WTC11 (cell line): Measurements from ENCODE around the gene VWA3B. TPM values are rescaled to one million over a fixed set of nuclear protein-coding genes. Genes with fewer than 3 reads are reported as not detected.

Experiments used
- ATAC-seq: fragments of 200-7000 bp; cut with Tn5 transposase; 2 replicates; pipeline ENCODE4 v1.10.0; 2021; ENCODE audit warnings: mild to moderate bottlenecking, moderate library complexity
- CTCF ChIA-PET: fragments of 300-600 bp; sonication (Branson Sonifier 250); formaldehyde crosslinking; loops from one replicate; lab custom pipeline; 2021; ENCODE audit warnings: antibody characterized with exemption; lab: Charles Lee
- POLR2A ChIA-PET: fragments of 350-600 bp; sonication (Branson Sonifier 250); formaldehyde crosslinking; loops from one replicate; lab custom pipeline; 2021; ENCODE audit warnings: antibody characterized with exemption; lab: Charles Lee
- DNase-seq: peaks from one replicate; pipeline ENCODE4 v3.0.0; 2021; ENCODE audit warnings: low spot score
- H3K27ac Mint-ChIP-seq: 2 replicates; pipeline ENCODE4 v1.8.0; 2021; ENCODE audit warnings: mixed read lengths
- H3K27me3 Mint-ChIP-seq: 2 replicates; pipeline ENCODE4 v1.8.0; 2021; ENCODE audit warnings: low read depth, mild to moderate bottlenecking, moderate library complexity, mixed read lengths
- H3K36me3 Mint-ChIP-seq: 2 replicates; pipeline ENCODE4 v1.8.0; 2021; ENCODE audit warnings: mixed read lengths
- H3K4me1 Mint-ChIP-seq: 2 replicates; pipeline ENCODE4 v1.8.0; 2022; ENCODE audit warnings: mixed read lengths
- H3K4me3 Mint-ChIP-seq: 2 replicates; pipeline ENCODE4 v1.8.0; 2021; ENCODE audit warnings: mild to moderate bottlenecking, moderate library complexity, mixed read lengths
- H3K9me3 Mint-ChIP-seq: 2 replicates; pipeline ENCODE4 v1.8.0; 2021; ENCODE audit warnings: mixed read lengths
- CREB1 ChIP-seq: sonication (generic); formaldehyde crosslinking; IDR thresholded peaks from 2 replicates; pipeline ENCODE4 v1.8.0; 2023; ENCODE audit warnings: mild to moderate bottlenecking, missing genetic modification reagents
- E2F4 ChIP-seq: sonication (generic); formaldehyde crosslinking; IDR thresholded peaks from 2 replicates; pipeline ENCODE4 v1.8.1; 2022; ENCODE audit warnings: low read depth, mild to moderate bottlenecking, moderate library complexity, missing genetic modification reagents, borderline replicate concordance
- ERG ChIP-seq: fragments of 250-450 bp; sonication (Bioruptor Pico); IDR thresholded peaks from 2 replicates; pipeline ENCODE4 v1.8.0; 2021; ENCODE audit warnings: mild to moderate bottlenecking
- ESRRA ChIP-seq: sonication (generic); formaldehyde crosslinking; IDR thresholded peaks from 2 replicates; pipeline ENCODE4 v1.8.1; 2022; ENCODE audit warnings: mild to moderate bottlenecking, missing genetic modification reagents, borderline replicate concordance
- IRF2 ChIP-seq: sonication (generic); formaldehyde crosslinking; IDR thresholded peaks from 2 replicates; pipeline ENCODE4 v1.8.0; 2022; ENCODE audit warnings: low read depth, missing genetic modification reagents, borderline replicate concordance
- JAZF1 ChIP-seq: fragments of 250-450 bp; sonication (Bioruptor Pico); IDR thresholded peaks from 2 replicates; pipeline ENCODE4 v1.9.0; 2021; ENCODE audit warnings: moderate library complexity, mild to moderate bottlenecking, inconsistent platforms
- MLX ChIP-seq: sonication (generic); formaldehyde crosslinking; IDR thresholded peaks from 2 replicates; pipeline ENCODE4 v1.8.1; 2023; ENCODE audit warnings: mild to moderate bottlenecking, missing genetic modification reagents, moderate library complexity
- NFATC4 ChIP-seq: fragments of 250-450 bp; sonication (Bioruptor Pico); IDR thresholded peaks from 2 replicates; pipeline ENCODE4 v1.9.0; 2021; ENCODE audit warnings: mild to moderate bottlenecking
- NR2C2 ChIP-seq: sonication (generic); formaldehyde crosslinking; IDR thresholded peaks from 2 replicates; pipeline ENCODE4 v1.8.0; 2022; ENCODE audit warnings: mild to moderate bottlenecking, missing genetic modification reagents
- NR3C1 ChIP-seq: sonication (generic); formaldehyde crosslinking; conservative IDR thresholded peaks from 2 replicates; pipeline ENCODE4 v1.8.1; 2023; ENCODE audit warnings: low read depth, mild to moderate bottlenecking, missing genetic modification reagents
- RORB ChIP-seq: fragments of 250-450 bp; sonication (Bioruptor Pico); IDR thresholded peaks from 2 replicates; pipeline ENCODE4 v1.9.0; 2021; ENCODE audit warnings: mild to moderate bottlenecking
- SMAD4 ChIP-seq: sonication (generic); formaldehyde crosslinking; IDR thresholded peaks from 2 replicates; pipeline ENCODE4 v1.8.0; 2022; ENCODE audit warnings: mild to moderate bottlenecking, missing genetic modification reagents
- TCF7 ChIP-seq: sonication (generic); formaldehyde crosslinking; IDR thresholded peaks from 2 replicates; pipeline ENCODE4 v1.8.0; 2022; ENCODE audit warnings: mild to moderate bottlenecking, low read depth, missing genetic modification reagents, moderate library complexity
- TEAD1 ChIP-seq: sonication (generic); formaldehyde crosslinking; IDR thresholded peaks from 2 replicates; pipeline ENCODE4 v1.8.0; 2022; ENCODE audit warnings: mild to moderate bottlenecking, missing genetic modification reagents
- ZBTB43 ChIP-seq: sonication (generic); formaldehyde crosslinking; IDR thresholded peaks from 2 replicates; pipeline ENCODE4 v1.8.1; 2023; ENCODE audit warnings: mild to moderate bottlenecking, missing genetic modification reagents
- ZNF232 ChIP-seq: sonication (generic); formaldehyde crosslinking; IDR thresholded peaks from 2 replicates; pipeline ENCODE4 v1.8.0; 2022; ENCODE audit warnings: mild to moderate bottlenecking, missing genetic modification reagents
- ZNF317 ChIP-seq: sonication (generic); formaldehyde crosslinking; IDR thresholded peaks from 2 replicates; pipeline ENCODE4 v1.8.1; 2023; ENCODE audit warnings: low read depth, mild to moderate bottlenecking, moderate library complexity, missing genetic modification reagents, borderline replicate concordance
- ZNF512 ChIP-seq: sonication (generic); formaldehyde crosslinking; IDR thresholded peaks from 2 replicates; pipeline ENCODE4 v1.8.1; 2022; ENCODE audit warnings: missing genetic modification reagents, borderline replicate concordance
- ZSCAN18 ChIP-seq: fragments of 250-450 bp; sonication (Bioruptor Pico); IDR thresholded peaks from 2 replicates; pipeline ENCODE4 v2.1.2; 2022; ENCODE audit warnings: mild to moderate bottlenecking, moderate library complexity
- total RNA-seq: library from RNA; stranded (reverse); gene quantifications from 3 replicates; pipeline ENCODE4 v1.2.3, GENCODE V29; 2021
- TF ChIP-seq, protein P1 (sequence below): sonication (generic); formaldehyde crosslinking; IDR thresholded peaks from 2 replicates; pipeline ENCODE4 v1.8.0; 2022; ENCODE audit warnings: mild to moderate bottlenecking, missing genetic modification reagents
- TF ChIP-seq, protein P2 (sequence below): sonication (generic); formaldehyde crosslinking; IDR thresholded peaks from 2 replicates; pipeline ENCODE4 v1.8.0; 2022; ENCODE audit warnings: mild to moderate bottlenecking, missing genetic modification reagents
- TF ChIP-seq, protein P3 (sequence below): fragments of 250-450 bp; sonication (Bioruptor Pico); conservative IDR thresholded peaks from 2 replicates; pipeline ENCODE4 v1.9.0; 2021; ENCODE audit warnings: mild to moderate bottlenecking

The VWA3B gene
- total RNA-seq, 1 experiment from 2014 or later: not detected

DNA sequence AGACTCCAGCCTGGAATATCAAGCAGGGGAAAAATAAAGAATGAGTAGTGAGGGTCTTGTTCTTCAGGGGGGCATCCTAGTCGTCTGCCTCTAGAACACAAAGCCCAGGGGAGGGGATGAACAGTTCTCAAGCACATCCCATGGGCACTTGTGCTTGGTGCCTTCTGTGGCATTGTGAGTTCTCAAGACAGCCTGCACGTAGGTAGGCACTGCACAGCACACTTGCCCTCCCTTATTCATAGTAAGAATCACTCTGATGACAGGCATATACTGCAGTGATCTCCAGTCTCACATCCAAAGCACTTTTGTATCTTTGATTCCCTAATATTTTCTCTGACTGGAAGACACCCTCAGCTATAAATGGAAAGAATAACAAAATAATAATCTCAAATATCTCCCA is 154.6 kb downstream of the VWA3B start (continued):
- TF ChIP-seq E2F4 (CRISPR knock-in tag) (no peak), TEAD1 (CRISPR knock-in tag) (no peak), ESRRA (CRISPR knock-in tag) (no peak), ZNF512 (CRISPR knock-in tag) (no peak), NR2C2 (CRISPR knock-in tag) (no peak), RORB (CRISPR knock-in tag) (no peak), ZNF317 (CRISPR knock-in tag) (no peak)
- TF ChIP-seq, protein P1, sequence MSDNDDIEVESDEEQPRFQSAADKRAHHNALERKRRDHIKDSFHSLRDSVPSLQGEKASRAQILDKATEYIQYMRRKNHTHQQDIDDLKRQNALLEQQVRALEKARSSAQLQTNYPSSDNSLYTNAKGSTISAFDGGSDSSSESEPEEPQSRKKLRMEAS (CRISPR knock-in tag): no peak
- TF ChIP-seq, protein P2, sequence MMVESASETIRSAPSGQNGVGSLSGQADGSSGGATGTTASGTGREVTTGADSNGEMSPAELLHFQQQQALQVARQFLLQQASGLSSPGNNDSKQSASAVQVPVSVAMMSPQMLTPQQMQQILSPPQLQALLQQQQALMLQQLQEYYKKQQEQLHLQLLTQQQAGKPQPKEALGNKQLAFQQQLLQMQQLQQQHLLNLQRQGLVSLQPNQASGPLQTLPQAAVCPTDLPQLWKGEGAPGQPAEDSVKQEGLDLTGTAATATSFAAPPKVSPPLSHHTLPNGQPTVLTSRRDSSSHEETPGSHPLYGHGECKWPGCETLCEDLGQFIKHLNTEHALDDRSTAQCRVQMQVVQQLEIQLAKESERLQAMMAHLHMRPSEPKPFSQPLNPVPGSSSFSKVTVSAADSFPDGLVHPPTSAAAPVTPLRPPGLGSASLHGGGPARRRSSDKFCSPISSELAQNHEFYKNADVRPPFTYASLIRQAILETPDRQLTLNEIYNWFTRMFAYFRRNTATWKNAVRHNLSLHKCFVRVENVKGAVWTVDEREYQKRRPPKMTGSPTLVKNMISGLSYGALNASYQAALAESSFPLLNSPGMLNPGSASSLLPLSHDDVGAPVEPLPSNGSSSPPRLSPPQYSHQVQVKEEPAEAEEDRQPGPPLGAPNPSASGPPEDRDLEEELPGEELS (CRISPR knock-in tag): no peak

GRCh38 chr2:98242003-98242402 is 155.0 kb downstream of the VWA3B start:
- Mint-ChIP-seq H3K4me3 (no peak overlapping the region), H3K9me3 (peaks cover 3% of the 10 kb centered on the region; the same call in 1 of the 2 replicates), H3K27ac (no peak overlapping the region), H3K4me1 (no peaks in the 10 kb centered on the region), H3K36me3 (no peaks in the 10 kb centered on the region), H3K27me3 (no peaks in the 10 kb centered on the region)
- DNase-seq (no peak), ATAC-seq (no peak)
- POLR2A ChIA-PET: no interaction called here
- TF ChIP-seq JAZF1 (CRISPR knock-in tag): no peak
- no peak for TF ChIP-seq CREB1
- TF ChIP-seq SMAD4: no peak
- TF ChIP-seq NR3C1 (CRISPR knock-in tag): no peak
- TF ChIP-seq, protein P3, sequence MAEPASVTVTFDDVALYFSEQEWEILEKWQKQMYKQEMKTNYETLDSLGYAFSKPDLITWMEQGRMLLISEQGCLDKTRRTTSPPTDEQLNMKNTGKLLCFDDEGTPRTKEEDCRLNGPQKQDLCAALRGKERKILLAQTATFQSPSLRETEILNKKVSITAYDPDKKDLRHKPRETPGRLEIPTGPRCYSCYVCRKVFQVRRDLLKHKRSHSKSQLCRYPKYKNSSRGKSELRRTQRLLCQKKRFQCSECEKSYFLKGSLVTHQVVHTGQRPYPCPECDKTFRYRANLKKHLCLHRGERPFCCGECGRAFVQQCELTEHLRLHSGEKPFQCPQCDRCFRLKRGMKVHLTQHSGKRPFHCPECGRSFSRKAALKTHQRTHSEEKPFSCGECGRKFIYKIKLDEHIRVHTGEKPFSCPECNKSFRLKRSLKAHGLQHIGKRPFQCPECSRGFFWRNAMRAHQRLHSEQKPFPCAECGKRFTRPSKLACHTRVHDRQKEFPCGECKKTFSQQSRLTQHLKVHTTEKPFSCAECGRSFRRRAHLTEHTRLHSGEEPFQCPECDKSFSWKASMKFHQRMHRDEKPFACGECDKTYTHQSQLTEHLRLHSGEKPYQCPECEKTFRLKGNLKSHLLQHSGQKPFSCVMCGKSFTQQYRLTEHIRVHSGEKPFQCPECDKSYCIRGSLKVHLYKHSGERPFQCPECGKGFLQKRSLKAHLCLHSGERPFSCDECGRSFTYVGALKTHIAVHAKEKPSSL: no peak
- CTCF ChIA-PET: interaction anchor here (1.7 kb wide), 1 partner anchor 143 kb away, joined by 3 read pairs; no protein-coding TSS in a partner anchor

GRCh38 chr2:98245491-98245890 is 158.5 kb downstream of the VWA3B start:
- ATAC-seq (no peak), DNase-seq (no peak)
- no peaks in the 10 kb centered on the region; the same call in 1 of the 2 replicates for H3K27me3 Mint-ChIP-seq
- POLR2A ChIA-PET: no interaction called here
- no peaks in the 10 kb centered on the region for H3K4me1 Mint-ChIP-seq
- H3K36me3 Mint-ChIP-seq: peaks cover 13% of the 10 kb centered on the region
- CTCF ChIA-PET: interaction anchor here (1.9 kb wide), 1 partner anchor 24 kb away, joined by 7 read pairs; no protein-coding TSS in a partner anchor
- no peak overlapping the region for H3K4me3 Mint-ChIP-seq
- no peak overlapping the region for H3K27ac Mint-ChIP-seq
- peaks cover 26% of the 10 kb centered on the region for H3K9me3 Mint-ChIP-seq
- TF ChIP-seq SMAD4: no peak
- no peak for TF ChIP-seq MLX (CRISPR knock-in tag)
- no peak for TF ChIP-seq ZSCAN18 (CRISPR knock-in tag)
- no peak for TF ChIP-seq TEAD1 (CRISPR knock-in tag)
- no peak for TF ChIP-seq ERG (CRISPR knock-in tag)
- TF ChIP-seq ZNF232 (CRISPR knock-in tag): no peak
- no peak for TF ChIP-seq TCF7 (CRISPR knock-in tag)
- no peak for TF ChIP-seq IRF2 (CRISPR knock-in tag)
- TF ChIP-seq ZBTB43 (CRISPR knock-in tag): no peak
- no peak for TF ChIP-seq ESRRA (CRISPR knock-in tag)
- no peak for TF ChIP-seq NFATC4 (CRISPR knock-in tag)
